Panc1 (cell line): ENCODE results near the gene APOB. TPM values are rescaled to one million over a fixed set of nuclear protein-coding genes. Genes with fewer than 3 reads are reported as not detected.

Experiments
- ATAC-seq: fragments of 200-7000 bp; cut with Tn5 transposase; 2 replicates; pipeline ENCODE4 v1.9.1; 2020; ENCODE audit warnings: mild to moderate bottlenecking, moderate library complexity
- BruUV-seq: library from RNA; stranded (reverse); fragments of 400-500 nt; replicated peaks from 2 replicates; lab custom pipeline; 2021; lab: Mats Ljungman, UMichigan
- CTCF ChIA-PET: fragments of 300-600 bp; sonication (Branson Sonifier 250); formaldehyde crosslinking; loops from one replicate; lab custom pipeline; 2022; ENCODE audit warnings: antibody characterized with exemption; lab: Charles Lee
- POLR2A ChIA-PET: fragments of 300-600 bp; sonication (Branson Sonifier 250); formaldehyde crosslinking; loops from one replicate; lab custom pipeline; 2022; ENCODE audit warnings: antibody characterized with exemption; lab: Charles Lee
- DNase-seq: peaks from one replicate; pipeline ENCODE4 v3.0.0-alpha.2; 2010; ENCODE audit warnings: low read depth, low spot score
- H3K27ac ChIP-seq: 2 replicates; pipeline ENCODE4 v1.5.1; 2011; ENCODE audit warnings: mild to moderate bottlenecking, low read length, inconsistent platforms
- H3K27me3 ChIP-seq: fragments of 200-500 bp; sonication (Bioruptor generic); 2 replicates; pipeline ENCODE4 v1.6.0; 2014; ENCODE audit warnings: low read length, inconsistent platforms; ENCODE audit not compliant: control insufficient read depth, insufficient read depth
- H3K36me3 ChIP-seq: fragments of 200-500 bp; sonication (Bioruptor generic); 2 replicates; pipeline ENCODE4 v1.5.1; 2014; ENCODE audit warnings: inconsistent platforms, mild to moderate bottlenecking, low read length, moderate library complexity; ENCODE audit not compliant: control insufficient read depth, insufficient read depth
- H3K4me1 ChIP-seq: 2 replicates; pipeline ENCODE4 v1.5.1; 2011; ENCODE audit warnings: inconsistent platforms, mild to moderate bottlenecking, low read length, moderate library complexity; ENCODE audit not compliant: control insufficient read depth, insufficient read depth
- H3K4me3 ChIP-seq, 2 experiments: 2 replicates each; pipeline ENCODE4 v1.5.1; 2011 to 2012; ENCODE audit warnings: low read depth in 2 of 2, low read length in 2 of 2, mild to moderate bottlenecking in 2 of 2, inconsistent platforms in 1 of 2, moderate library complexity in 1 of 2
- H3K9me3 ChIP-seq: fragments of 200-500 bp; sonication (Bioruptor generic); 2 replicates; pipeline ENCODE4 v1.5.1; 2014; ENCODE audit warnings: low read depth, mild to moderate bottlenecking, inconsistent platforms, low read length, moderate library complexity; ENCODE audit not compliant: control insufficient read depth, insufficient read depth
- CTCF ChIP-seq: fragments of 450-650 bp; IDR thresholded peaks from 2 replicates; pipeline ENCODE4 v1.5.1; 2017; ENCODE audit warnings: mild to moderate bottlenecking
- POLR2AphosphoS5 ChIP-seq: IDR thresholded peaks from 2 replicates; pipeline ENCODE4 v1.6.1; 2012; ENCODE audit warnings: mild to moderate bottlenecking, low read depth, low read length, moderate library complexity
- SIN3A ChIP-seq: IDR thresholded peaks from 2 replicates; pipeline ENCODE4 v1.6.1; 2012; ENCODE audit warnings: low read depth, mild to moderate bottlenecking, low read length, moderate library complexity, borderline replicate concordance; ENCODE audit not compliant: insufficient read depth
- TCF7L2 ChIP-seq: IDR thresholded peaks from 2 replicates; pipeline ENCODE4 v1.6.1; 2011; ENCODE audit warnings: mild to moderate bottlenecking, low read depth, low read length, inconsistent platforms
- in situ Hi-C: cut with HindIII; loops from 2 replicates; pipeline ENCODE4 v1.10.0; 2016; ENCODE audit warnings: low sequenced_read_pairs, low pct_unique_long_range_greater_than_20kb
- intact Hi-C: fragments of 100-400 bp; cut with micrococcal nuclease; formaldehyde crosslinking; loops from one replicate; pipeline ENCODE4 v1.10.0; 2022; ENCODE audit not compliant: unreplicated experiment
- total RNA-seq: library from RNA; stranded (reverse); gene quantifications from one replicate; pipeline ENCODE4 v1.2.1, GENCODE V29; 2021; ENCODE audit not compliant: unreplicated experiment
- TF ChIP-seq, protein P1 (sequence below), 2 experiments: IDR thresholded peaks; 2 replicates each; pipeline ENCODE4 v1.6.1; 2011 to 2012; ENCODE audit warnings: low read depth in 2 of 2, control low read depth in 1 of 2, low read length in 1 of 2, mild to moderate bottlenecking in 1 of 2, moderate library complexity in 1 of 2; ENCODE audit not compliant: insufficient read depth in 1 of 2

Gene APOB
- total RNA-seq, 1 experiment from 2014 or later: 1.2 TPM

DNA sequence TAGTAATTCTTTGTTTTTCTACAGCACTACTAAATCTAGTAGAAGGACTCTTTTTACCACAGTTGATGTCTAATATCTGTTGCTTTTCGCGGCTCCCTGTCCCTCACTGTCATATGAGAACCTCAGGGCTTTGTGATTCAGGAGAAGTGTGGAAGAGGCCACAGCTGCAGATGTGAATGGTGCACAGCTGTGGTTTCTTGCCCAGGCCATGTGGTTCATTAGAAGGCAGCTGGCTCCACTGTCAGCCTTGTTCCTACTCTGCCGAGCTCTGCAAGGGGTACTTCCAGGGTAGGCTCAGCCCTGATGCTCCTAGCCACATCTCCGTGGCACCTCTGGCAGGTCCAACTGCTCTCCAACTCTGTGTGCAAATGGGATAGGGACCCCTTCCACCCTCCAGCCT is 83.9 kb downstream of the APOB start:
- Histone ChIP-seq H3K27me3 (peaks cover 14% of the 10 kb centered on the region), H3K36me3 (no peaks in the 10 kb centered on the region), H3K4me3 (no peak overlapping the region), H3K4me1 (no peaks in the 10 kb centered on the region), H3K27ac (no peak overlapping the region), H3K9me3 (no peaks in the 10 kb centered on the region)
- ChIA-PET POLR2A (interaction anchor here (0.5 kb wide), 1 partner anchor 20 kb away, joined by 3 read pairs; no protein-coding TSS in a partner anchor), CTCF (no interaction called here)
- BruUV-seq: no TSS peak
- TF ChIP-seq TCF7L2 (no peak), CTCF (no peak), SIN3A (no peak), POLR2AphosphoS5 (no peak)
- TF ChIP-seq, protein P1, sequence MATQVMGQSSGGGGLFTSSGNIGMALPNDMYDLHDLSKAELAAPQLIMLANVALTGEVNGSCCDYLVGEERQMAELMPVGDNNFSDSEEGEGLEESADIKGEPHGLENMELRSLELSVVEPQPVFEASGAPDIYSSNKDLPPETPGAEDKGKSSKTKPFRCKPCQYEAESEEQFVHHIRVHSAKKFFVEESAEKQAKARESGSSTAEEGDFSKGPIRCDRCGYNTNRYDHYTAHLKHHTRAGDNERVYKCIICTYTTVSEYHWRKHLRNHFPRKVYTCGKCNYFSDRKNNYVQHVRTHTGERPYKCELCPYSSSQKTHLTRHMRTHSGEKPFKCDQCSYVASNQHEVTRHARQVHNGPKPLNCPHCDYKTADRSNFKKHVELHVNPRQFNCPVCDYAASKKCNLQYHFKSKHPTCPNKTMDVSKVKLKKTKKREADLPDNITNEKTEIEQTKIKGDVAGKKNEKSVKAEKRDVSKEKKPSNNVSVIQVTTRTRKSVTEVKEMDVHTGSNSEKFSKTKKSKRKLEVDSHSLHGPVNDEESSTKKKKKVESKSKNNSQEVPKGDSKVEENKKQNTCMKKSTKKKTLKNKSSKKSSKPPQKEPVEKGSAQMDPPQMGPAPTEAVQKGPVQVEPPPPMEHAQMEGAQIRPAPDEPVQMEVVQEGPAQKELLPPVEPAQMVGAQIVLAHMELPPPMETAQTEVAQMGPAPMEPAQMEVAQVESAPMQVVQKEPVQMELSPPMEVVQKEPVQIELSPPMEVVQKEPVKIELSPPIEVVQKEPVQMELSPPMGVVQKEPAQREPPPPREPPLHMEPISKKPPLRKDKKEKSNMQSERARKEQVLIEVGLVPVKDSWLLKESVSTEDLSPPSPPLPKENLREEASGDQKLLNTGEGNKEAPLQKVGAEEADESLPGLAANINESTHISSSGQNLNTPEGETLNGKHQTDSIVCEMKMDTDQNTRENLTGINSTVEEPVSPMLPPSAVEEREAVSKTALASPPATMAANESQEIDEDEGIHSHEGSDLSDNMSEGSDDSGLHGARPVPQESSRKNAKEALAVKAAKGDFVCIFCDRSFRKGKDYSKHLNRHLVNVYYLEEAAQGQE (IDR thresholded peaks at IDR 0.05; ENCODE audit: insufficient read depth in 1 of 2, low read depth in 2 of 2, low read length in 1 of 2): no peak
- intact Hi-C loops (no loop called here), in situ Hi-C loops (no loop called here)
- ATAC-seq: no peak
- DNase-seq: no peak

DNA sequence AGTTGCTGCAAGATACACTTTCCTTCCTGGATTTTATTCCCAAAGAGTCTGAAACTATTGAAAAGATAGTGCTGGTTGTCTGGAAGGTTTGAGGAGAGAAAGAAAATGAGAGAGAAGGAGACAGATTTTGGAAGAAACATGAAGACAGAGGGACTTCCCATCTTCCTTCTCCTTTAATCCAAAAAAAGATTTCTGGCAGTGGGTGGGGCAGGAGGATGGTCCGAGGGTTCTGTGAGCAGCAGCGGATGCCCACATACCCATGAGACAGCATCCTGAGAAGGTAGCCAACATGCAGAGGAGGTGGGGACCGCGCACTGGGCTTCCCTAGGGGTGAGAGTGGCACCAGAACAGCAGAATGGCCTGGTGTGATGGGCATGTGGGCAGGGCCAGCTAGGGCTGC is 84.6 kb downstream of the APOB start:
- TF ChIP-seq, protein P1 (IDR thresholded peaks at IDR 0.05; ENCODE audit: insufficient read depth in 1 of 2, low read depth in 2 of 2, low read length in 1 of 2): no peak
- TF ChIP-seq TCF7L2 (no peak), CTCF (no peak), POLR2AphosphoS5 (no peak), SIN3A (no peak)
- DNase-seq (no peak), ATAC-seq (no peak)
- intact Hi-C loops (no loop called here), in situ Hi-C loops (no loop called here)
- no peaks in the 10 kb centered on the region for H3K9me3 ChIP-seq
- ChIA-PET POLR2A (interaction anchor here (0.5 kb wide), 1 partner anchor 19 kb away, joined by 3 read pairs; no protein-coding TSS in a partner anchor), CTCF (no interaction called here)
- BruUV-seq: no TSS peak
- H3K36me3 ChIP-seq: no peaks in the 10 kb centered on the region
- H3K27ac ChIP-seq: no peak overlapping the region
- H3K27me3 ChIP-seq: peaks cover 9% of the 10 kb centered on the region
- no peak overlapping the region for H3K4me3 ChIP-seq
- H3K4me1 ChIP-seq: no peaks in the 10 kb centered on the region
